ENCODE measurements around the gene DGKH.
A peak's percentile ranks its signal among the peaks of the same experiment; 100 is the strongest.
"Not testable (repeated sequence)": the region's sequence is repeated elsewhere in the genome, so short reads cannot be mapped to it uniquely, and the experiment has no call there.

Gene DGKH

GRCh38 chr13:42140494-42140893, 92.0 kb downstream of the DGKH start:
- CTCF ChIA-PET, result interaction anchor here (0.8 to 2.0 kb wide), 5 partner anchors 10 to 35 kb away, joined by 3 to 5 read pairs (median 3); no protein-coding TSS in a partner anchor
- DNase-seq (ENCODE audit: extremely low spot score), result no peak

GRCh38 chr13:42141052-42141451, 92.6 kb downstream of the DGKH start:
- POLR2A ChIA-PET, result not testable (repeated sequence)
- CTCF ChIA-PET, result interaction anchor here (0.8 to 2.0 kb wide), 5 partner anchors 10 to 35 kb away, joined by 3 to 5 read pairs (median 3); no protein-coding TSS in a partner anchor

More at GRCh38 chr13:42140494-42140893, 92.0 kb downstream of the DGKH start:
- POLR2A ChIA-PET, result no interaction called here
- no peak for TF ChIP-seq CTCF (IDR thresholded peaks at IDR 0.05; ENCODE audit: control extremely low read depth, extremely low read depth, low read depth, missing control alignments)

GRCh38 chr13:42146359-42146758, 97.9 kb downstream of the DGKH start:
- CTCF ChIA-PET, result interaction anchor here (1.5 kb wide), 1 partner anchor 478 kb away, joined by 4 read pairs; no protein-coding TSS in a partner anchor

More at GRCh38 chr13:42141052-42141451, 92.6 kb downstream of the DGKH start:
- not testable (repeated sequence) for DNase-seq (ENCODE audit: extremely low spot score)

GRCh38 chr13:42148538-42148937, 100.1 kb downstream of the DGKH start:
- TF ChIP-seq CTCF (IDR thresholded peaks at IDR 0.05; ENCODE audit: control extremely low read depth, extremely low read depth, low read depth, missing control alignments), result no peak
- POLR2A ChIA-PET, result interaction anchor here (0.7 kb wide), 1 partner anchor 481 kb away, joined by 3 read pairs; no protein-coding TSS in a partner anchor
- DNase-seq (ENCODE audit: extremely low spot score), result no peak
- CTCF ChIA-PET, result no interaction called here

More at GRCh38 chr13:42146359-42146758, 97.9 kb downstream of the DGKH start:
- POLR2A ChIA-PET, result no interaction called here
- no peak for DNase-seq (ENCODE audit: extremely low spot score)
- TF ChIP-seq CTCF (IDR thresholded peaks at IDR 0.05; ENCODE audit: control extremely low read depth, extremely low read depth, low read depth, missing control alignments), result no peak

- POLR2A ChIA-PET, result interaction anchor here (0.7 kb wide), 1 partner anchor 481 kb away, joined by 3 read pairs; no protein-coding TSS in a partner anchor
Measured at GRCh38 chr13:42149136-42149535, 100.7 kb downstream of the DGKH start.

GRCh38 chr13:42151781-42152180, 103.3 kb downstream of the DGKH start:
- POLR2A ChIA-PET, result no interaction called here
- no peak for DNase-seq (ENCODE audit: extremely low spot score)
- TF ChIP-seq CTCF (IDR thresholded peaks at IDR 0.05; ENCODE audit: control extremely low read depth, extremely low read depth, low read depth, missing control alignments), result no peak
- CTCF ChIA-PET, result no interaction called here

More at GRCh38 chr13:42149136-42149535, 100.7 kb downstream of the DGKH start:
- no peak for TF ChIP-seq CTCF (IDR thresholded peaks at IDR 0.05; ENCODE audit: control extremely low read depth, extremely low read depth, low read depth, missing control alignments)
- CTCF ChIA-PET, result interaction anchor here (1.0 to 1.7 kb wide), 2 partner anchors 10 to 38 kb away, joined by 3 to 4 read pairs; no protein-coding TSS in a partner anchor
- DNase-seq (ENCODE audit: extremely low spot score), result no peak

GRCh38 chr13:42152495-42152894, 104.0 kb downstream of the DGKH start:
- peak; percentile 16 for DNase-seq (ENCODE audit: extremely low spot score)
- no peak for TF ChIP-seq CTCF (IDR thresholded peaks at IDR 0.05; ENCODE audit: control extremely low read depth, extremely low read depth, low read depth, missing control alignments)
- ChIA-PET CTCF (no interaction called here), POLR2A (no interaction called here)
